Effector CD4-positive, alpha-beta T cell (primary cell): Measurements from ENCODE around the gene DOK6.

Experiments
- DNase-seq: peaks from one replicate; pipeline ENCODE4 v3.0.0-alpha.2; 2020

Gene DOK6

GRCh38 chr18:69557282-69557681 is 156.6 kb downstream of the DOK6 start:
- DNase-seq, result no peak

- no peak for DNase-seq
Observed at GRCh38 chr18:69558052-69558451, 157.4 kb downstream of the DOK6 start.

GRCh38 chr18:69559604-69560003 is 158.9 kb downstream of the DOK6 start:
- no peak for DNase-seq

- DNase-seq, result no peak
Observed at GRCh38 chr18:69564602-69565001, 163.9 kb downstream of the DOK6 start.

- DNase-seq, result no peak
Observed at GRCh38 chr18:69567813-69568488, 167.3 kb downstream of the DOK6 start.

GRCh38 chr18:69569133-69569532 is 168.4 kb downstream of the DOK6 start:
- no peak for DNase-seq

- no peak for DNase-seq
Observed at GRCh38 chr18:69574401-69574800, 173.7 kb downstream of the DOK6 start.

GRCh38 chr18:69580107-69580506 is 179.4 kb downstream of the DOK6 start:
- no peak for DNase-seq

- no peak for DNase-seq
Observed at GRCh38 chr18:69584429-69584828, 183.7 kb downstream of the DOK6 start.

- no peak for DNase-seq
Observed at GRCh38 chr18:69585696-69586095, 185.0 kb downstream of the DOK6 start.

- DNase-seq, result no peak
Observed at GRCh38 chr18:69586537-69586936, 185.8 kb downstream of the DOK6 start.

GRCh38 chr18:69588301-69588700 is 187.6 kb downstream of the DOK6 start:
- DNase-seq, result no peak

GRCh38 chr18:69590150-69590549 is 189.5 kb downstream of the DOK6 start:
- no peak for DNase-seq

GRCh38 chr18:69596345-69596744 is 195.7 kb downstream of the DOK6 start:
- no peak for DNase-seq

- no peak for DNase-seq
Observed at GRCh38 chr18:69597561-69597960, 196.9 kb downstream of the DOK6 start.

- no peak for DNase-seq
Observed at GRCh38 chr18:69599377-69599776, 198.7 kb downstream of the DOK6 start.

- no peak for DNase-seq
Observed at GRCh38 chr18:69612242-69612641, 211.6 kb downstream of the DOK6 start.

GRCh38 chr18:69616114-69616513 is 215.4 kb downstream of the DOK6 start:
- DNase-seq, result no peak

GRCh38 chr18:69617408-69617807 is 216.7 kb downstream of the DOK6 start:
- DNase-seq, result no peak

- no peak for DNase-seq
Observed at GRCh38 chr18:69617888-69618287, 217.2 kb downstream of the DOK6 start.

GRCh38 chr18:69622184-69622583 is 221.5 kb downstream of the DOK6 start:
- DNase-seq, result no peak

GRCh38 chr18:69622961-69623360 is 222.3 kb downstream of the DOK6 start:
- DNase-seq, result no peak

GRCh38 chr18:69626171-69626570 is 225.5 kb downstream of the DOK6 start:
- no peak for DNase-seq

GRCh38 chr18:69626643-69627242 is 226.1 kb downstream of the DOK6 start:
- no peak for DNase-seq
